Upper lobe of left lung (tissue), 6 donors: ENCODE results near the gene KCNIP1. TPM values are rescaled to one million over a fixed set of nuclear protein-coding genes. Genes with fewer than 3 reads are reported as not detected.

Experiments
- ATAC-seq, 2 donors: fragments of 200-7000 bp; cut with Tn5 transposase; one replicate each; pipeline ENCODE4 v1.9.1; 2022; ENCODE audit warnings: mild to moderate bottlenecking in 2 of 2, moderate library complexity in 2 of 2; ENCODE audit not compliant: low FRiP score in 2 of 2
- DNase-seq, 2 donors: peaks; one replicate each; pipeline ENCODE4 v3.0.0-alpha.2; 2019 to 2020
- H3K27ac ChIP-seq, 4 donors: fragments of 200-600 bp; sonication (generic); one replicate each; pipeline ENCODE4 v1.5.1; 2016 to 2019
- H3K27me3 ChIP-seq, 4 donors: fragments of 200-600 bp; sonication (generic); one replicate each; pipeline ENCODE4 v1.5.1; 2017 to 2019
- H3K36me3 ChIP-seq, 4 donors: fragments of 200-600 bp; sonication (generic); one replicate each; pipeline ENCODE4 v1.5.1; 2016 to 2019
- H3K4me1 ChIP-seq, 4 donors: fragments of 200-600 bp; sonication (generic); one replicate each; pipeline ENCODE4 v1.5.1; 2018 to 2019
- H3K4me3 ChIP-seq, 4 donors: fragments of 200-600 bp; sonication (generic); one replicate each; pipeline ENCODE4 v1.5.1; 2017 to 2019; ENCODE audit warnings: mild to moderate bottlenecking in 2 of 4, moderate library complexity in 1 of 4
- H3K9me3 ChIP-seq, 4 donors: fragments of 200-600 bp; sonication (generic); one replicate each; pipeline ENCODE4 v1.5.1; 2018 to 2019
- CTCF ChIP-seq, 6 experiments: fragments of 450-650 bp in 4 of 6; fragments of 200-600 bp in 2 of 6; sonication (generic) in 2 of 6; IDR thresholded peaks; one replicate each; pipeline ENCODE4 v1.5.1; 2016 to 2019; ENCODE audit warnings: antibody characterized with exemption in 6 of 6
- EP300 ChIP-seq, 4 donors: sonication (generic); formaldehyde crosslinking; IDR thresholded peaks; one replicate each; pipeline ENCODE4 v1.5.1; 2017; ENCODE audit warnings: antibody characterized with exemption in 4 of 4, control low read depth in 2 of 4
- POLR2A ChIP-seq, 4 donors: fragments of 450-650 bp; IDR thresholded peaks; one replicate each; pipeline ENCODE4 v1.5.1; 2016 to 2017; ENCODE audit warnings: antibody characterized with exemption in 4 of 4, mild to moderate bottlenecking in 2 of 4
- POLR2AphosphoS5 ChIP-seq, 2 donors: sonication (generic); formaldehyde crosslinking; IDR thresholded peaks; one replicate each; pipeline ENCODE4 v1.5.1; 2017; ENCODE audit warnings: antibody characterized with exemption in 2 of 2
- WGBS, 2 donors: methylation state at CpG; one replicate each; pipeline ENCODE4 v1.1.5; 2017 to 2018; 5-methylcytosine and 5-hydroxymethylcytosine counted together
- total RNA-seq, 6 donors: library from RNA; depleted of rRNA in 4 of 6; stranded (reverse); fragments of >200 nt in 4 of 6; gene quantifications; one replicate each; pipeline versions ENCODE4 v1.1.0 to v1.2.1, GENCODE V29; 2016 to 2021
- donor health status: DM: no; HTN: no; CAD: no; lungs with moderate emphysema.
- donor health status: DM: no; HTN: yes; CAD: no; lungs with severe emphysema.

Gene KCNIP1
- total RNA-seq, 6 donors from 2014 or later = 1.9 to 3.3 (median 2.9) TPM; not detected in 1

GRCh38 chr5:170747357-170747756 lies 243.5 kb downstream of the KCNIP1 start:
- DNase-seq (peak in 1 of 2 donors; percentile 32), ATAC-seq (no peak)
- no peaks in the 10 kb centered on the region for H3K9me3 ChIP-seq
- H3K36me3 ChIP-seq = no peaks in the 10 kb centered on the region
- H3K4me1 ChIP-seq = peaks cover 21 to 37% (median 35%) of the 10 kb centered on the region in 4 donors
- WGBS, 2 donors = 83 to 86% methylated on average over 1 of the region's 1 CpG
- TF ChIP-seq CTCF (IDR thresholded peaks at IDR 0.05) = no peak
- TF ChIP-seq EP300 (IDR thresholded peaks at IDR 0.05) = no peak
- TF ChIP-seq POLR2AphosphoS5 (IDR thresholded peaks at IDR 0.05) = no peak
- no peak for TF ChIP-seq POLR2A (IDR thresholded peaks at IDR 0.05)
- H3K27ac ChIP-seq = no peak overlapping the region
- H3K4me3 ChIP-seq = no peak overlapping the region
- no peaks in the 10 kb centered on the region for H3K27me3 ChIP-seq

- Histone ChIP-seq H3K27me3 (no peaks in the 10 kb centered on the region), H3K9me3 (no peaks in the 10 kb centered on the region), H3K27ac (no peak overlapping the region), H3K4me1 (peaks cover 21 to 40% (median 36%) of the 10 kb centered on the region in 4 donors), H3K4me3 (no peak overlapping the region), H3K36me3 (no peaks in the 10 kb centered on the region)
- ATAC-seq (no peak), DNase-seq (peak in 1 of 2 donors; percentile 19)
- WGBS, 2 donors = 88 to 89% methylated on average over 9 to 10 of the region's 10 CpGs
- TF ChIP-seq EP300 (IDR thresholded peaks at IDR 0.05) (no peak), CTCF (IDR thresholded peaks at IDR 0.05) (peak in 4 of 6 experiments; percentile 20 to 33 (median 26))
Observed at GRCh38 chr5:170747851-170748250, 244.0 kb downstream of the KCNIP1 start.

- Histone ChIP-seq H3K4me3 (no peak overlapping the region), H3K27me3 (no peaks in the 10 kb centered on the region), H3K4me1 (peaks cover 21 to 37% (median 35%) of the 10 kb centered on the region in 4 donors), H3K9me3 (no peaks in the 10 kb centered on the region), H3K27ac (no peak overlapping the region), H3K36me3 (no peaks in the 10 kb centered on the region)
- TF ChIP-seq POLR2AphosphoS5 (IDR thresholded peaks at IDR 0.05) (no peak), CTCF (IDR thresholded peaks at IDR 0.05) (no peak), POLR2A (IDR thresholded peaks at IDR 0.05) (no peak), EP300 (IDR thresholded peaks at IDR 0.05) (no peak)
- ATAC-seq (no peak), DNase-seq (no peak)
- WGBS, 2 donors = 59 to 67% methylated on average over 11 to 13 of the region's 13 CpGs
Observed at GRCh38 chr5:170748951-170749471, 245.2 kb downstream of the KCNIP1 start.

DNA sequence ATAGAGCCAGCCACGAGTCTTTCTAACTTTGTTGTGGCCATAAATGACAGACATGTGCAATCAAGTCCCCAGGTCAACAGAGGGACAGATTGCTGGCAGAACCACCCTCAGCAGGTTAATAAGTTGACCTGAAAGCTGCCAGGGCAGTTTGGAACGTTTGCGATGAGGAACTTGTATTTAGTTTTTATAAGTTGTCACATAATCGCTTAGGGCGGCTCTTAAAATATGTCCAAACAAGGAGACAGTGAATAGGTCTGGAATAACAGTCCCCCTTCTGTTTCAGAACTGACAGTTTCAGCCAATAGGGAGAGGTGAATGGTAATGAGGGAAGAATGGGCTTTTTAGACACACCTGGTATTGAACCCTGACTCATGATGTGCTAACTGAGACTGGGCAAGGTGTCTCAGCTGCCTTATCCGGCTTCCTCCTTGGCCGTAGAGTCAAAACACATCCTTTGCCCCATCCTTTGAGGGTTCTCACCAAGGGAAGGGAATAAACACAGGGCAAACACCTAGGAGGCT lies 246.2 kb downstream of the KCNIP1 start:
- WGBS, 2 donors = 62 to 76% methylated on average over 7 of the region's 7 CpGs
- no peak overlapping the region for H3K4me3 ChIP-seq
- TF ChIP-seq CTCF (IDR thresholded peaks at IDR 0.05) (no peak), POLR2A (IDR thresholded peaks at IDR 0.05) (no peak), POLR2AphosphoS5 (IDR thresholded peaks at IDR 0.05) (no peak), EP300 (IDR thresholded peaks at IDR 0.05) (no peak)
- H3K9me3 ChIP-seq = no peaks in the 10 kb centered on the region
- ATAC-seq (no peak), DNase-seq (no peak)
- H3K4me1 ChIP-seq = peaks cover 12 to 28% (median 25%) of the 10 kb centered on the region in 4 donors
- no peaks in the 10 kb centered on the region for H3K36me3 ChIP-seq
- H3K27ac ChIP-seq = no peak overlapping the region
- no peaks in the 10 kb centered on the region for H3K27me3 ChIP-seq

- no peaks in the 10 kb centered on the region for H3K9me3 ChIP-seq
- TF ChIP-seq EP300 (IDR thresholded peaks at IDR 0.05) (no peak), POLR2A (IDR thresholded peaks at IDR 0.05) (no peak), POLR2AphosphoS5 (IDR thresholded peaks at IDR 0.05) (no peak), CTCF (IDR thresholded peaks at IDR 0.05) (no peak)
- no peak for ATAC-seq
- no peak overlapping the region for H3K4me3 ChIP-seq
- 84% methylated on average over 6 of the region's 6 CpGs for WGBS, 2 donors
- no peaks in the 10 kb centered on the region for H3K27me3 ChIP-seq
- H3K4me1 ChIP-seq = peaks cover 5 to 24% (median 18%) of the 10 kb centered on the region in 4 donors
- H3K36me3 ChIP-seq = no peaks in the 10 kb centered on the region
- no peak for DNase-seq
- H3K27ac ChIP-seq = no peak overlapping the region
Observed at GRCh38 chr5:170750791-170751190, 247.0 kb downstream of the KCNIP1 start.
